GM12801 (cell line): ENCODE data around the gene CHD9.

Experiments used
- CTCF ChIP-seq: IDR thresholded peaks from one replicate; pipeline ENCODE4 v1.5.1; 2011; ENCODE audit warnings: control low read depth; ENCODE audit not compliant: insufficient read length; ENCODE audit errors: extremely low read depth

CHD9 gene

GRCh38 chr16:53156516-53156915 is 101.7 kb downstream of the CHD9 start:
- no peak for TF ChIP-seq CTCF

GRCh38 chr16:53159781-53160436 is 105.1 kb downstream of the CHD9 start:
- TF ChIP-seq CTCF: no peak

DNA sequence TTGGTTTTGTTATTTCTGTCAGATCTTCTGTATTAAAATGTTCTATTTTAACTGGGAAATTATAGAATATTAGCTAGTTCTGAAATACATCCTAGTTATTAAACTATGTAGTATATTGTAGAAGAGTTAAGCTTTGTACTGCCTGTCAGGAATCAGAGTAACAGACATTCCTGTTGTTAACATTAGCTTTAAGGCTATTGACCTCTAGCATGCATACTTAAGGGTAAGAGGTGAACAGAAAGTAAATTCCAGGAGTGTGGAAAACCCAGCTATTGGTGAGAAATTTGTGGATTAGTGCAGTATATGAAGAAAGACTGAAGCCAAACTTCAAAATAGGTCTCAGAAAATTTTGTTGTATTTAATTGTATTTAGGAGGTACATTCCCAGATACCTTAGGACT is 111.3 kb downstream of the CHD9 start:
- no peak for TF ChIP-seq CTCF

DNA sequence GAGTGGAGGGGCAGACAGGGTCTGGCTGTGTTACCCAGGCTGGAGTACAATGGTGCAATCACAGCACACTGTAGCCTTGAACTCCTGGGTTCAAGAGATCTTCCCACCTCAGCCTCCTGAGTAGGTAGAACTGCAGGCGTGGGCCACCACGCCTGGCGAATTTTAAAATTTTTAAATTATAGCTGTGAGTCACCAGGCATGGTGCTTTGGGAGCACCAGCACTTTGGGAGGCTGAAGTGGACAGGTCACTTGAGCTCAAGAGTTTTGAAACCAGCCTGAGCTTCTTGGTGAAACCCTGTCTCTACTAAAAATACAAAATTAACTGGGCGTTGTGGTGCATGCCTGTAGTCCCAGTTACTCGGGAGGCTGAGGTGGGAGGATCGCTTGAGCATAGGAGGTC is 114.0 kb downstream of the CHD9 start:
- TF ChIP-seq CTCF: no peak

DNA sequence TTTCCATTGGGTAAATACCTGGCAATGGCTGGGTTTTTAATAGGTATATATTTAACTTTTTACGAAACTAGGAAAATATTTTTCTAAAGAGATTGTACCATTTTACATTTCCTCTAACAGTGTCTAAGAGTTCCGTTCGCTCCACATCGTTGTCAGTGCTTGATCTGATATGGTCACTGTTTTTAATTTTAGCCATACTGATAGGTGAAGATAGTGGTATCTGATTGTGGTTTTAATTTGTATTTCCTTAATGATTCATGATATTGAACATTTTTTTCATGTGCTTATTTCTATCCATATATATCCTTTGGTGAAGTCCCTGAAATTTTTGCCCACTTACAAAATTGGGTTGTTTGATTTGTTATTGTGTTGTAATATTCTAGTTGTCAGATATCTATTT is 117.7 kb downstream of the CHD9 start:
- TF ChIP-seq CTCF: no peak

GRCh38 chr16:53175118-53175517 is 120.3 kb downstream of the CHD9 start:
- no peak for TF ChIP-seq CTCF

DNA sequence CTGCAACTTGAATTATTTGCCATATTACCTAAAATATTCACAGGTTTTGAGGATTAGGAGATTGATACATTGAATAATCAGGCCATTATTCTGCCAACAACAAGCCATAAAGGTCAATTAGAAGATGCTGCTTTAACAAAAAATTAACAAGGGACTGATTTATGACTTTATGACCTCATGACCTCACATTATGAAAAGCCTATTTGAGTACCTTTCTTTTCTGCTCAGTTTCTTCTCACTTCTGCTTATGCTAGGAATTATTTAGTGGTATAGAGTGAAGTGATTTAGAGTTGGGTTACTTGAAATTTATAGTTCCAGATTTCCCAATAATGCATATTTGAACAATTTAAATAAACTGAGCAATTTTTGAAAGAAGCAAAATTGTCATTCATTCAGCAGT is 121.6 kb downstream of the CHD9 start:
- no peak for TF ChIP-seq CTCF

- no peak for TF ChIP-seq CTCF
Observed at GRCh38 chr16:53183442-53183841, 128.7 kb downstream of the CHD9 start.
